ENCODE results near the gene EFNA1.

DNA sequence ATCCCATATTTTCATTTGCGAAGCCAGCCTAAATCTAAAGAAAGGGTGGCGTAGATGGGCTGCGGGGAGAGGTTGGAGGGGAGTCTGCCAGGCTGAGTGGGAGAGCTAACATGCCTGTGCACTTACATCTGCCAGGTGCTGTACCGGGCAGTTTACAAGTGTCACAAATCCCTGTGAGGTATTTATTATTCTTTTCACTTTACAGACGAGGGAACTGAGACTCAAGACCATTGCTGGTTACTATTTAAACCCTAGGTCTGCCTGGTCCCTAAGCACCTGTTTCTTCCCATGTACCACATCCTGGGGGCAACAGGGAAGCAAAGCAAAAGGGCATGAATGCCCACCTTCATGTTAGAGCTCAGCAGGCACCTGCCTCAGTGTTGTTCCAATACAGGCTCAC lies 19.4 kb upstream of the EFNA1 start:
- TF ChIP-seq, protein P1, sequence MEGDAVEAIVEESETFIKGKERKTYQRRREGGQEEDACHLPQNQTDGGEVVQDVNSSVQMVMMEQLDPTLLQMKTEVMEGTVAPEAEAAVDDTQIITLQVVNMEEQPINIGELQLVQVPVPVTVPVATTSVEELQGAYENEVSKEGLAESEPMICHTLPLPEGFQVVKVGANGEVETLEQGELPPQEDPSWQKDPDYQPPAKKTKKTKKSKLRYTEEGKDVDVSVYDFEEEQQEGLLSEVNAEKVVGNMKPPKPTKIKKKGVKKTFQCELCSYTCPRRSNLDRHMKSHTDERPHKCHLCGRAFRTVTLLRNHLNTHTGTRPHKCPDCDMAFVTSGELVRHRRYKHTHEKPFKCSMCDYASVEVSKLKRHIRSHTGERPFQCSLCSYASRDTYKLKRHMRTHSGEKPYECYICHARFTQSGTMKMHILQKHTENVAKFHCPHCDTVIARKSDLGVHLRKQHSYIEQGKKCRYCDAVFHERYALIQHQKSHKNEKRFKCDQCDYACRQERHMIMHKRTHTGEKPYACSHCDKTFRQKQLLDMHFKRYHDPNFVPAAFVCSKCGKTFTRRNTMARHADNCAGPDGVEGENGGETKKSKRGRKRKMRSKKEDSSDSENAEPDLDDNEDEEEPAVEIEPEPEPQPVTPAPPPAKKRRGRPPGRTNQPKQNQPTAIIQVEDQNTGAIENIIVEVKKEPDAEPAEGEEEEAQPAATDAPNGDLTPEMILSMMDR (IDR thresholded peaks at IDR 0.05), result no peak
- TF ChIP-seq HOXB13 (CRISPR knock-in tag; IDR thresholded peaks at IDR 0.05; ENCODE audit: low read depth), result no peak
- TF ChIP-seq CEBPB (IDR thresholded peaks at IDR 0.05), result no peak
- TF ChIP-seq HDAC2 (IDR thresholded peaks at IDR 0.05), result no peak
- TF ChIP-seq, protein P2, sequence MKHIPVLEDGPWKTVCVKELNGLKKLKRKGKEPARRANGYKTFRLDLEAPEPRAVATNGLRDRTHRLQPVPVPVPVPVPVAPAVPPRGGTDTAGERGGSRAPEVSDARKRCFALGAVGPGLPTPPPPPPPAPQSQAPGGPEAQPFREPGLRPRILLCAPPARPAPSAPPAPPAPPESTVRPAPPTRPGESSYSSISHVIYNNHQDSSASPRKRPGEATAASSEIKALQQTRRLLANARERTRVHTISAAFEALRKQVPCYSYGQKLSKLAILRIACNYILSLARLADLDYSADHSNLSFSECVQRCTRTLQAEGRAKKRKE (CRISPR knock-in tag; IDR thresholded peaks at IDR 0.05; ENCODE audit: low read depth), result no peak
- no peak for TF ChIP-seq POLR2A (IDR thresholded peaks at IDR 0.05; ENCODE audit: low read length)
- TF ChIP-seq, protein P3, sequence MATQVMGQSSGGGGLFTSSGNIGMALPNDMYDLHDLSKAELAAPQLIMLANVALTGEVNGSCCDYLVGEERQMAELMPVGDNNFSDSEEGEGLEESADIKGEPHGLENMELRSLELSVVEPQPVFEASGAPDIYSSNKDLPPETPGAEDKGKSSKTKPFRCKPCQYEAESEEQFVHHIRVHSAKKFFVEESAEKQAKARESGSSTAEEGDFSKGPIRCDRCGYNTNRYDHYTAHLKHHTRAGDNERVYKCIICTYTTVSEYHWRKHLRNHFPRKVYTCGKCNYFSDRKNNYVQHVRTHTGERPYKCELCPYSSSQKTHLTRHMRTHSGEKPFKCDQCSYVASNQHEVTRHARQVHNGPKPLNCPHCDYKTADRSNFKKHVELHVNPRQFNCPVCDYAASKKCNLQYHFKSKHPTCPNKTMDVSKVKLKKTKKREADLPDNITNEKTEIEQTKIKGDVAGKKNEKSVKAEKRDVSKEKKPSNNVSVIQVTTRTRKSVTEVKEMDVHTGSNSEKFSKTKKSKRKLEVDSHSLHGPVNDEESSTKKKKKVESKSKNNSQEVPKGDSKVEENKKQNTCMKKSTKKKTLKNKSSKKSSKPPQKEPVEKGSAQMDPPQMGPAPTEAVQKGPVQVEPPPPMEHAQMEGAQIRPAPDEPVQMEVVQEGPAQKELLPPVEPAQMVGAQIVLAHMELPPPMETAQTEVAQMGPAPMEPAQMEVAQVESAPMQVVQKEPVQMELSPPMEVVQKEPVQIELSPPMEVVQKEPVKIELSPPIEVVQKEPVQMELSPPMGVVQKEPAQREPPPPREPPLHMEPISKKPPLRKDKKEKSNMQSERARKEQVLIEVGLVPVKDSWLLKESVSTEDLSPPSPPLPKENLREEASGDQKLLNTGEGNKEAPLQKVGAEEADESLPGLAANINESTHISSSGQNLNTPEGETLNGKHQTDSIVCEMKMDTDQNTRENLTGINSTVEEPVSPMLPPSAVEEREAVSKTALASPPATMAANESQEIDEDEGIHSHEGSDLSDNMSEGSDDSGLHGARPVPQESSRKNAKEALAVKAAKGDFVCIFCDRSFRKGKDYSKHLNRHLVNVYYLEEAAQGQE (IDR thresholded peaks at IDR 0.05), result no peak

All from A549 (cell line).